ENCODE results near the gene EPHB4. TPM values are rescaled to one million over a fixed set of nuclear protein-coding genes. Genes with fewer than 3 reads are reported as not detected.

Gene EPHB4
- total RNA-seq, 1 donor from 2014 or later, result 88.9 TPM

DNA sequence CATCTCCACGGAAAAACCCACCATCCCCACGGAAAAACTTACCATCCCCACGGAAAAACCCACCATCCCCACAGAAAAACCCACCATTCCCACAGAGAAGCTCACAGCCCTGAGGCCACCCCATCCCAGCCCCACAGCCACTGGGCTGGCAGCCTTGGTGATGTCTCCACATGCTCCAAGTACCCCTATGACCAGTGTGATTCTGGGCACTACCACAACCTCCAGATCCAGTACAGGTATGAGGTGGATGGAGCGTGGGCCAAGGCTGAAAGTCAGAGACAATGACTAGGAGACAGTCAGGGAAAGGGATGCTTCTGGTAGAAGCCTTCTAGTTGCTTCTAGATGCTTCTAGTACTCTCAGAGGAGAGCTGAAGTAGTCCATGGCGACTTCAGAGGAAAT lies 74.3 kb downstream of the EPHB4 start:
- Mint-ChIP-seq H3K27ac (ENCODE audit: unreplicated experiment) (no peak overlapping the region), H3K9me3 (ENCODE audit: unreplicated experiment) (no peaks in the 10 kb centered on the region), H3K36me3 (ENCODE audit: unreplicated experiment) (no peaks in the 10 kb centered on the region), H3K27me3 (ENCODE audit: unreplicated experiment) (peaks cover 34% of the 10 kb centered on the region), H3K4me1 (ENCODE audit: unreplicated experiment) (no peaks in the 10 kb centered on the region), H3K4me3 (ENCODE audit: unreplicated experiment) (no peak overlapping the region)
- TF ChIP-seq, protein P1, sequence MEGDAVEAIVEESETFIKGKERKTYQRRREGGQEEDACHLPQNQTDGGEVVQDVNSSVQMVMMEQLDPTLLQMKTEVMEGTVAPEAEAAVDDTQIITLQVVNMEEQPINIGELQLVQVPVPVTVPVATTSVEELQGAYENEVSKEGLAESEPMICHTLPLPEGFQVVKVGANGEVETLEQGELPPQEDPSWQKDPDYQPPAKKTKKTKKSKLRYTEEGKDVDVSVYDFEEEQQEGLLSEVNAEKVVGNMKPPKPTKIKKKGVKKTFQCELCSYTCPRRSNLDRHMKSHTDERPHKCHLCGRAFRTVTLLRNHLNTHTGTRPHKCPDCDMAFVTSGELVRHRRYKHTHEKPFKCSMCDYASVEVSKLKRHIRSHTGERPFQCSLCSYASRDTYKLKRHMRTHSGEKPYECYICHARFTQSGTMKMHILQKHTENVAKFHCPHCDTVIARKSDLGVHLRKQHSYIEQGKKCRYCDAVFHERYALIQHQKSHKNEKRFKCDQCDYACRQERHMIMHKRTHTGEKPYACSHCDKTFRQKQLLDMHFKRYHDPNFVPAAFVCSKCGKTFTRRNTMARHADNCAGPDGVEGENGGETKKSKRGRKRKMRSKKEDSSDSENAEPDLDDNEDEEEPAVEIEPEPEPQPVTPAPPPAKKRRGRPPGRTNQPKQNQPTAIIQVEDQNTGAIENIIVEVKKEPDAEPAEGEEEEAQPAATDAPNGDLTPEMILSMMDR (IDR thresholded peaks at IDR 0.05), result no peak
- DNase-seq (ENCODE audit: extremely low spot score, unreplicated experiment), result no peak

Small RNA genes lying within 50 kb of the gene (microRNA-seq; reads per million reads assigned to microRNA genes)
- 1.6 reads per million for gene MIR6875 (ENCODE audit: unreplicated experiment)

Other genes starting within 250 kb of the EPHB4 start
- gene LRCH4, start 241.4 kb downstream of the EPHB4 start, total RNA-seq, result 76.2 and 90.9 TPM in 2 replicates
- gene FBXO24, start 241.2 kb downstream of the EPHB4 start, total RNA-seq, result 0.46 and 0.94 TPM in 2 replicates
- gene PCOLCE, start 225.2 kb downstream of the EPHB4 start, total RNA-seq, result 608 and 626 TPM in 2 replicates
- gene MOSPD3, start 215.0 kb downstream of the EPHB4 start, total RNA-seq, result 24.5 and 26.3 TPM in 2 replicates
- gene TFR2, start 186.0 kb downstream of the EPHB4 start, total RNA-seq, result 0.19 and 0.31 TPM in 2 replicates
- not detected in 2 replicates for gene ACTL6B, start 171.1 kb downstream of the EPHB4 start, total RNA-seq
- gene GNB2, start 153.8 kb downstream of the EPHB4 start, total RNA-seq, result 229 and 251 TPM in 2 replicates
- 56.3 and 64.6 TPM in 2 replicates for gene GIGYF1, start 133.3 kb downstream of the EPHB4 start, total RNA-seq
- 19.3 and 26.3 TPM in 2 replicates for gene POP7, start 121.4 kb downstream of the EPHB4 start, total RNA-seq
- gene EPO, start 107.1 kb downstream of the EPHB4 start, total RNA-seq, result not detected in 2 replicates
- gene ZAN, start 93.9 kb downstream of the EPHB4 start, total RNA-seq, result not detected in 2 replicates
- gene SLC12A9, start 25.2 kb upstream of the EPHB4 start, total RNA-seq, result 32.1 and 32.4 TPM in 2 replicates
- 123 and 126 TPM in 2 replicates for gene TRIP6, start 39.9 kb upstream of the EPHB4 start, total RNA-seq
- gene SRRT, start 47.6 kb upstream of the EPHB4 start, total RNA-seq, result 159 and 162 TPM in 2 replicates
- gene UFSP1, start 62.2 kb upstream of the EPHB4 start, total RNA-seq, result 2.9 and 3.7 TPM in 2 replicates
- 1.5 and 2.2 TPM in 2 replicates for gene ACHE, start 68.4 kb upstream of the EPHB4 start, total RNA-seq
- gene MUC3A, start 122.0 kb upstream of the EPHB4 start, total RNA-seq, result not detected in 2 replicates
- gene MUC12, start 142.0 kb upstream of the EPHB4 start, total RNA-seq, result not detected in 2 replicates
- gene MUC17, start 192.6 kb upstream of the EPHB4 start, total RNA-seq, result not detected in 2 replicates